GM21576 (cell line): ENCODE data around the gene CRISPLD2.

Experiments used
- ATAC-seq: cut with Tn5 transposase; IDR thresholded peaks from one replicate; pipeline ENCODE4 v1.9.1; 2021; ENCODE audit warnings: mild to moderate bottlenecking, moderate library complexity; ENCODE audit not compliant: unreplicated experiment

Gene CRISPLD2

DNA sequence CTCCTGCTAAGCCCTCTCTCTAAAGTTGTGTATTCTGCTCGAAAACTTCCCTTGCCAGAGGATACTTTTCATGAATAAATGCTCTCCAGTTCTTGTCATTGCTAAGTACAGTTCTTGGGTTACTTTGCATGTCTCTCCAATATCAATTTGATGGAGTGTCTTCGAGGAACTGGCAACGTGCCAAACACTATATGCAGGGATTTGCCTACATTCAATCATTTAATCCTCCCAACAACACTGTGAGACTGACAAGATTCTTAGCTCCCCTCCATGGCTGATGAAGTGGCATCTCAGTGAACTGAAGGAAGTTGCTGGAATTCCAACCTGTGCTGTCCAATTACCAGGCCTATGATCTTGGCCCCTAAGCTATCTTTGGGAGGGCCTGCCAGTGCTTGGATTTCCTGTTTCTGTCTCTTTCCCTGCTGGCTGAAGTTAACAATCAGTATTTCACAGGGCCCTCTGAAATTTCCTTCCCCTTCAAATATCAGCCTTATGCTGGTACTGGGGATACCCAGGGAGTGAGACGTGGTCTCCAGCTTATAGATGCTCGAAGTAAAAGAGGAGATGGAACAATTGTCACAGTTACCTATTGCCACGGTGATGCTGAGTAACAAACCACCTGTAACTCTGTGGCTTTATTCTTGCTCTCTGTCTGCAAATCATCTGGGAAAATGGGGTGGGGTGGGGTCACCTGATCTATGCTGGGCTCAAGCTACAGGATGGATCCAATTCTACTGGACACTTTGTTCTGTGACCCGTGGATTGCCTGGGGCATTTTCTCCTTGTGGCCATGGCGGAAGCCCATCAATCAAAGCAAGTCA, 19.4 kb upstream of the CRISPLD2 start:
- ATAC-seq: no peak

DNA sequence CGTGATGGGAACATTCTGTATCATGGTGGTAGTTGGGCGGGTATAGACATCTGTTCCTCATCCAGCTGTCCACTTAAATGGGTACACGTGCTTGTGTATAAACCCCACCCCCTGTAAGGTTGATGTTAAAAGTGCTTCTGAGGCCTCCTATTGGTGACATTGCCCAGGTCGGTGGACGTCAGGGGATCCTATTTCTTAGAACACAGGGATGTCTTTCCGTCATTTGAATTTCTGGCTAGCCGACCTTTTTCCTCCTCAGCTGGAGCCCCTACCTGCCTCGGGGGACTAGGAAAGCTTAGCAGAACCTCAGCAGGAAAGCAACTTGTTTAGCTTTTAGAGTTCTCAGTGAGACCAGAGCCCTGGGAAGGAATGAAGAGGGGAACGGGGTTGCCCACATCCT, 16.6 kb upstream of the CRISPLD2 start:
- no peak for ATAC-seq

DNA sequence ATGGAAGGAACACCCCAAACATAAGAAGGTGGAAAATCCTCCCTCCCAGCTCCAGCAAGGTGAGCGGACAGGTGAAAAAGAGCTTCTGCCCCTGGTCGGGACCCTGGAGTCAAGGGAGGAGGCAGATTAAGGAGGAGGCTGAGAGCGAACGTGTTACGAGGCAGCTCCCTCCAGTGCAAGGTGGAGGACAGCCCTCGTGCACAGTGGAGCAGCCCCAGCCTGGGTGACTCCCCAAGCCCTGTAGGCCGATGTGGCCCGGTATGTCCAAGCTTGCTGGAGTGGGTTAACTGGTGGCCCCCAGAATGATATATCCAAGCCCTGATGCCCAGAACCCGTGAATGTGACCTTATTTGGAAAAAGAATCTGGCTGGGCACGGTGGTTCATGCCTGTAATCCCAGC, 15.5 kb upstream of the CRISPLD2 start:
- ATAC-seq: no peak

DNA sequence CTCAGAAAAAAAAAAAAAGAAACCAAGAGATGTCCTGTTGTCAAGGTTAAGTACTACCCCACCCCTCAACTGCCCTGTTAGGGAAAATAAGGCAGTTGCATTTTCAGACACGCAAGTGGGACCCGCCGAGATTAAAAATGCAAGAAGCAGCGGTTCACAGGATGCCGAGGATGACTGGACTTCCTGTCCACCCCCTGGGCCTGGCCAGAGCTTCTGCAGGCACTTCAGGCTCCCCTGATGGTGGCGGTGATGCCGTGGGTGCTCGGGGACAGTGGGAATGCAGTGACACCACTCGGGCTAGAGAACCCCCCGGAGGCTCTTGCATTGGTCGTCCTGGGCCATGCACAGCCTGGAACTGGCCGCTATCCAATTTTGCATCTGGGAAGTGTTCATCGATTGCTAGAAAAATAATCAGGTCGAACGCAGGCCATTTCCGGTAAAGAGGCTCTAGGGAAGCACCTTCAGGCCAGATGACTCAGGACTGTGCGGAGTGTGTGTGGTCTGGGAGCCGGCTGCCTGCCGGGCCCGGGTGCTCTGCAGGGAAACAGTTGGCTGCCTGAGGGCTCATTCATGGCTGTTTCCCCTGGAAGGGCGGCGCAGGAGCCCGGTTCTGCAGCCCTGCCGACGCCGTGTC, 13.4 kb upstream of the CRISPLD2 start:
- ATAC-seq: no peak

DNA sequence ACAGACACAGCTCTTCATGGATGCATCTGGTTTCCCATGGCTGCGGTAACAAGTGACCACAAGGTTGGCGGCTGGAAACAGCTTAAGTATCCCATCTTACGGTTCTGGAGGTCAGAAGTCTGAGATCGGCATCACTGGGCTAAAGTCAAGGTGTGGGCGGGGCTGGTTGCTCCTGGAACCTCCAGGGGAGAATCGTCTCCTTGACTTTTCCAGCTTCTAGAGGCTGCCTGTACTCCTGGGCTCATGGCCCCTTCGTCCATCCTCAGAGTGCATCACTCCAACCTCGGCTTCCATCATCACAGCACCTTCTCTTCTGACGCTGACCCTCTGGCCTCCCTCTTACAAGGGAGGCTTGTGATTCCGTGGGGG, 12.9 kb upstream of the CRISPLD2 start:
- no peak for ATAC-seq

DNA sequence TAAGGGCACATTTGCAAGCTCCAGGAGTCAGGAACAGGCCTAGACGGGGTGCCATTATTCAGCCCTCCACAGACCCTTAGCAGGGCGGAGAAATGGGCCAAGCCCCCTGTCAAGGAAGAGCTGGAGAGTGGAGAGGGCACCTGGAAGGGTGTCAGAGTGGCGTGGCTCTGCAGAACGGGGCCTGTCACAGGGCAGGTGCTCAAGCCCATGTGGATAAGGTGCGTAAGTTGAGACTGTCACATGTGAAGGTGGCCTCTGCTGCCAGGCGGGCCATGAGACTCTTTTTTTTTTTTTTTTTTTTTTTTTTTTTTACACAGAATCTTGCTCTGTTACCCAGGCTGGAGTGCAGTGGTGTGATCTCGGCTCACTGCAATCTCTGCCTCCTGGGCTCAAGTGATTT, 12.0 kb upstream of the CRISPLD2 start:
- ATAC-seq: no peak

DNA sequence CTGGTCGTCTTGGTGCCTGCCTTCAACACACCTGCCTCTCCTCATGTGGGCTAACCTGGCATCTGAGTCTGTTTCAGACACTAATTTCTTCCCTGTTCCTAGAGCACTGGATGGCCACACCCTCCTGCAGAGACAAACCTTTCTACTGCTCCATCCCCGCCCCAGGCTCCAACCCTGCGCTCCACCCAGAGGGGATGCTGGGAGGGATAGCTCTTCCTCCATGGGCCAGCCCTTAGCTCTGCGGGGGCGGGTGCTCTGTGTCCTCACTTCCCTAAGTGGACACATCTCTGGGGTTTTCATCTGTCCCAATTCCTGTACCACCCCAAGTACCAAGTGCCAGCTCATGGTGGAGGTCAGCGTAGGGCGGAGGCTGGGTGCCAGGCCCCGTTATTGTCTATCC, 11.0 kb upstream of the CRISPLD2 start:
- ATAC-seq: no peak

DNA sequence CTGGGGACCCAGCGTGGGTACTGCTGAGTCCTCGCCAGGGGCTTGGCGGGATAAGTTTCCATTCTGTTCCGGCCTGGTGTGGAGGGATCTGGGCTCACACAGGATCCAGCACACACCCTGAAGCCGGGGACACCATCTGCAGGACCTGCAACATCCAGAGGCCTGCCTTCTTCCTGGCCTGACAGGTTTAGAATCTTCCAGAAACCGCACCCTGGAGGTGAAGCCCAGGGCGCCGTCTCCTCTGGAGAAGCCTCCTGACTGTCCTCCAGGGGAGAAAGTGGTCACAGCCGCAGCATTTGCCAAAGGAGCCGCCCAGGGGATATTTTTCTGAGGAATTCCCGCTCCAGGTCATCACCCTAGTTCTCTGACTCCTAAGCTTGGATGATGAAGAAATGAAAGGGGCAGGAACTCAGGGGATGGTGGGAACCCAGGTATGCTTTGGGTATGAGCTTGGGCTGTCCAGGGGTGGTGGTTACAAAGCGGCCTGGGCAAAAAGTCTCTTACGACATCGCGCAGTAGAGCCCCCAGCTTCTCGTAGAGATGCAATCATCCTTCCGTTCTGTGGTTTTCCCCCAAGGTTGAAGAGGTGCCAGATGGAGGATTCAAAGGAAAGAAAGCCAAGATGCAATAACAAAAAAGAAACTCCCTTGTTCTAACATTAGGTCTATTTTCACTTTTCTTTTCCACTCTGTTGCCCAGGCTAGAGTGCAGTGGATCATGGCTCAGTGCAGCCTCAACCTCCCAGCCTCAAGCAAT, 9.1 kb upstream of the CRISPLD2 start:
- ATAC-seq: no peak

DNA sequence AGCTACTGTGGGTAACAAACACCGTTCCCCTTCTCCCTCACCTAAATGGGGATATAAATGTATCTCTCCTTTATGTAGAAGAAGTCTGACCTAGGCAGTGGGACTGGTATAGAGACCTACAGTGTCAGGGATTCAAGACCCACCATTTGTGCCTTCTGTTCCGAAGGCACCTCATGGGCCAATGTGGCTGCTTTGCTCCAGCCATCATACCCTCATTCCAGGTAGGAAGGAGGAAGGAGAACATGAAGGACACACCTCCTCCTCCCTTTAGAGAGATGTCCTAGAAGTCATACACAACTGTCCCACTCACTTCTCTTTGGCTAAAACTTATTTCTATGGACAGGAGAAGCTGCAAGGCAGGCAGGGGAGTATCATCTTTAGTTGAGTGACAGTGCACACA, 8.3 kb upstream of the CRISPLD2 start:
- no peak for ATAC-seq

DNA sequence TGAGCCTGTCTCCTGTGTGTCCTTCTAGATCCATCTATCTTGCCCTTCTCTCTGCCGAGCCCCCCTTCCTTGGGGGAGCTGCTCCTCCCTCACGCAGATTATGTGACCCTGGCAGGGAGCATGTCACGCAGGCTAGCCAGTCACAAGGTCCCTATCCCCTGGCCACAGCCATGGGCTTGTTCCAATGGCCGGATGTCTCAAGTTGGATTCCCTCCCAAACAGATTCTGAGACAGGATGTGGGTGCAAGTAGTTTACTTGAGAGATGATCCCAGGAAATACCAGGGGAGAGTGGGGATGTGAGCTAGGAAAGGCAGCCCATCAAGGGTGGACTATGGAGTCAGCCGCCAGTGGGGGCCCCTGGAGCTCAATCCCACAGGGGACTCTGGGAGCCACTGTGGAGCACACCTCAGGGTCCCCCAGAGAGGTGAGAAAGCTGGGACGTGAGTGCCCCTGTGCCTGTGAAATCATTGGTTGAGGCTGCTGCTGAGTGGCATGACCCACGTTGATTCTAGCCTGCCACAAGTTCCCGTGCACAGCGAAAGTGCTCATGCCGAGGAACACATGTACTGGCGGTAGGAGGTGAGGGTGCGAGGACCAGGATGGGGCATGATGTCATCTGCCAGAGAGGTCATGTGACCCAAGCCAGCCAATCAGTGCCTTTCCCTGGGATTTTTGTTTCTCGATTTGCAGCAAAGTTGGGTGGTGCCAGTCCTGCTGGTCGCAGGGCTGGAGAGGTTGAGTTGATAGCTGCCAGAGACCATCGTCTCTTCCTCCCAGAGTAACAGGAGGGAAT, 6.4 kb upstream of the CRISPLD2 start:
- ATAC-seq: no peak

DNA sequence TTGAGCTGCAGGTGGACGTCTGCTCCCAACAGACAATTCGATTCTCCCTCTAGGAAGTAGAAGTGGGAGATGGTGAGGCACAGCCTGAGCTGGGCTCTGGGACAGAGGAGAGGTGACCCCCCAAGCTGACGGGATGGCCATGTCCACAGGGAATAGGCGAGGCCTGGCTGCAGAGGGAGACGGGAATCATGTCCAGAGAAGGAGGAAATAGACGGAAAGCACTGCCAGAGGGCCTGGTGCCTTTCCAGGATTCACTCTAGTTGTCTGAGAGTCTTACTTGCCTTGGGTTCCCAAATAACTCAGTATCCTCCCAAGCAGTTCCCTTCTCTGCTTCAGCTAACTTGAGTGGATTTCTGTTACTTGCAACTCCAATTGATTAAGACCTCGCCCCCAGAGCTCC, 4.3 kb upstream of the CRISPLD2 start:
- ATAC-seq: no peak

DNA sequence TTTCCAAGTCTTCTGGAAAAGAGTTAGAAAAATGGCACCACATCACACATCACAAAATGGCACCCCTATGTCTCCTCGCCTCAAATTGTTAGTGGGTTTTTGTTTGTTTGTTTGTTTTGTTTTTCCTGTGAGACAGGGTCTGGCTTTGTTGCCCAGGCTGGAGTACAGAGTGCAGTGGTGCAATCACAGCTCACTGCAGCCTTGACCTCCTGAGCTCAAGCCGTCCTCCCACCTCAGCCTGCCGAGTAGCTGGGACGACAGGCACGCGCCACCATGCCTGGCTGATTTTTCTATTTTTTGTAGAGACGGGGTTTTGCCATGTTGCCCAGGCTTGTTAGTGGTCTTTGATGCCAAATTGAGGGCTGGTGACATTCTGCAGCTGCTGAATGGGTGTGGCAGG, 3.8 kb upstream of the CRISPLD2 start:
- ATAC-seq: no peak

DNA sequence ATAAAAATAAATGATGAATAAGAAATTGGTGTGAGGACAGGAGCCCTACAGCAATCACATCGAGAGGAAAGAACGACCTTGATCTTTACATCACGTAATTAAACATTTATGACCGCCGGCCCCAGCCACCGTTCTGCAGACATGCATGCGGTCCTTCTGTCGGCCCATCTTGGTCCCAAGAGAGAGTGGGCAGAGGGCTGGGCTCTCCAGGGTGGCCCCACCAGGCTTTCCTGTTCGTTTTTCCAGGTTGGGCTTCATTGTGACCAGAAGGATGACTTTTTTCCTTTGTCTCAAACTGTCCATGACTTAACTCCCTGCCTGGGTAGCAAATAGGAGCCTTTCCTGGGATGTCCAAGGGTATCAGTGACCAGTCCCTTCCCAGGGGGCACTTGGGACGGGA, 3.3 kb upstream of the CRISPLD2 start:
- ATAC-seq: no peak

DNA sequence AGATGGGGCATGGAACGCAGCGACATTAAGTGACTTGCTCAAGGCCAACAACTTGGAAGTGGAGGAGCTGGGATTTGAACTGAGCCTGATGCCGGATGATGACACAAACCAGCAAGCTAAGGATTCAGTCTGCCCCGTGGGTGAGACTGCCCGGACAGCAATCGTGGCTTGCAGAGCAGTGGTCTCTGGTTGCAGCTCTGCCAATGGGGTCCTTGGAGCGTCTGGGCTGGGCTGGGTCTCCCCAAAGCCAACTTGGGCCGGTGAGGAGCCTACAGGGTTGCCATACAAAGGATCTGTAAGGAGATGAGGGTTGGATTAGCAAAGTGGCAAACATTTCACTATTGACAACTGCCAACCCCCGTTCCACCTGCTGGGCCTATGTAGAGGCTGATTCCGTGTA, 2.6 kb upstream of the CRISPLD2 start:
- ATAC-seq: no peak

DNA sequence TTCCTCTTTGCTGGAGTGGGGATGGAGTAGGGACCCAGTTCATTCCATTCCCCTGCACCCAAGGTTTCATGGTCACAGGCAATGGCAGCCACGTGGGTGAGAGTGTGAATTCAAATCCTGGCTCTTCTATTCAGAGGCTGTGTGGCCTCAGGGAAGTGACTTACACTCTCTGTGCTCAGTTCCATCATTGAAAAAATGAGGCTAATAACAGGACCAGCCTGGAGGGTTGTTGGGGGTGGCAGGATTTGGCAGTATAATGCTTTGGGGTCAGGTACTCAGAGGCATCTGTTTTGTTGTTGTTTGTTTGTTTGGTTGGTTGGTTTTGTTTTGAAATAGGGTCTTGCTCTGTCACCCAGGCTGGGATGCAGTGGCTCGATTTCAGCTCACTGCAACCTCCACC, 2.2 kb upstream of the CRISPLD2 start:
- ATAC-seq: no peak

DNA sequence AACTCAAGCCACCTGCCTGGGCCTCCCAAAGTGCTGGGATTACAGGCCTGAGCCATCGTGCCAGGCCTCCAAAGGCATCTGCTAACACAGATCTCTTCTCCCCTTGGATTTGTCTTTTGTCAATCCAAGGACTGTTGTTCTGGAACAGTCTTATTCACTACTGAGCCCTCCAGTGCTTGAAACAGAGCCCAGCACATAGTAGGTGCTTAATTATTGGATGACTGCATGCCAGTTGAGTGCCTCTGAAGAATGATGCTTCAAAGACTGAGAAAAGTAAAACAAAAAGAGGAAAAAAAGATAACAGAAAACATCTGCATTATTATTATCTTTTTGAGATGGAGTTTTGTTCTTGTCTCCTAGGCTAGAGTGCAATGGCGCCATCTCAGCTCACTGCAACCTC, 1.7 kb upstream of the CRISPLD2 start:
- ATAC-seq: no peak

DNA sequence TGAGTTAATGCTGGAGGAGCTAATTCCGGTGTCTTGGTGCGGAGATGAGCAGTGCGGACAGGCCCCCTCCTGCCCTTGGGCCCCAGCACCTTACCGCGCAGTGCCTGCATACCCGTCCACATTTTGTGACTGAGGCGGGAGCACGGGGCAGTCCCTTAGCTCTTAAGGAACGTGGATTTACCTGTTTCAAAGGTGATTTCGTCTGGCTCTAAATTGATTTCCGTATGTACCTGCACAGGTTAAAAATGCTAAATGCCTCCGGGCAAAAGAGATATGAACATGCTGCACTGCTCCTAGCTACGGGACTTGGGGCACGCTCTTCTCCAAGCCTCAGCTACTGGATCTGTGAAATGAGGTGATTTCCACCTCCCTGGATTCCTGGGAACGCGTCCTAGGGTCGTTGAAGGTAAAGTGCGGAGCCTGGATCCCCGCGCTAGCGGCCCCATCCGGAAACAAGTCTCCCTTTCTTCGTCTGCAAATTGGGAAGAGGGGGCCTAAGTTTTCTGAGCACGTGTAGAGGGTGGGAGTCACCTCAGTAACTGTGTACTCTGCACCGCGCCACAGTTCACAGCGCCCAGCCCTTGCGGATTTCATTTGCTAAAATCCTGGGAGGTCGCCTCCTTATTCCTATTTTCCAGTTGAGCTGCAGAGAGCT, 669 bp upstream of the CRISPLD2 start:
- ATAC-seq: no peak

DNA sequence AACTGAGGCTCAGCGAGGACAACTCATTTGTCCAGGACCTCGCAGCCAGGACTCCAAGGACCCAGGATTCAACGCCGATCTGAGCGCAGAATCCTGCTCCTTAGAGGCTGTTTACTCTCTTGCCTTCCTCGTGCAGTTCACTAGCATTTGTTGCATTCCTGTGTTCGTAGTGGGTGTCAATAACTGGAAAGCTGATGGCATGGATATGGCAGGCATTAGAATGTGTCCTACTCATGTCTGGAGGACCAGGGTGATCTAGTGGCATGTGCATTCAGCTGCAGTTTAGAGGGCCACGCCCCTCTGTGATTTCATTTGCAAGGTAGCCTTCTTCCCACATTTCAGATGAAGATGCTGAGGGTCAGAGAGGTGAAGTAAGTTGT, 510 bp downstream of the CRISPLD2 start:
- ATAC-seq: no peak

DNA sequence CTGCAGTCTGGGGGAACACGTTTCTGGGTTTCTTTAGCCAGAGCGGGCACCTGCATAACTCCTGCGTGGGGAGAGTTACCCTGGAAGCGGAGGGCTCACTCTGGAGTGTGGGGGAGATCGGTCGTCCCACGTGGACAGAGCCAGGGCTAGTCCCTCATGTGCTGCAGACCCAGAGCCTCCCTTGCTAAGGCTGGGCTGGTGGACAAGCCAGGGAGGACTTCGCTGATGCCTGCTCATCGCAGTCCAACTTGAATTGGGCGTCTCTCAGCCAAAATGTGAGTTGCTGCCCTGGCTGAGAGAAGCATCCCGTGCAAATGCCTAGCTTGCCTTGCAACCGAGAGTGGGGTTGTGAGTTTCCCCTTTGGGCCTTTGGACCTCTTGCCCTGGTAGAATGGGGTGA, 986 bp downstream of the CRISPLD2 start:
- no peak for ATAC-seq

DNA sequence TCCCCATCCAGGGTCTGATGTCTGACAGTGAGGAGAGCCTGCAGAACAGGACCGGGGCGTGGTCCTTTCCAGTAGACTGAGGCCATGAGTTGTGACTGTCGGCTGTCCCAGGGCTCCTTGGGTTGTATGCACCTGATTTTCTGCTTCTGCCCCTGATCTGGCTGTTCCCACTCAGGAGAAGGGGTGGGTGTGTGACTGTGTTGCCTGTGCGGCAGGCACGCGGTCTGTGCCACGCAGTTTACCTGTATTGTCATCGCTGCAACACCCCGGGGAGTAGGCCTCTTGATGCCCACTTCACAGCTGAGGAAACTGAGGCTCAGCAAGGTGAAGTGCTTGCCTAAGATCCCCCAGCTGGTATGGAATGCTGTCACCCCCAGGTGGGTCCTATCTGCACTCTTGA, 1.4 kb downstream of the CRISPLD2 start:
- no peak for ATAC-seq
